Thyroid gland (tissue), 4 donors: ENCODE data around the gene SIK3.

Experiments
- CTCF ChIP-seq, 6 experiments: fragments of 200-600 bp in 3 of 6; fragments of 450-650 bp in 3 of 6; sonication (generic) in 3 of 6; IDR thresholded peaks; one replicate each; pipeline ENCODE4 v1.5.1; 2016 to 2019; ENCODE audit warnings: antibody characterized with exemption in 6 of 6, mild to moderate bottlenecking in 2 of 6, inconsistent platforms in 1 of 6, moderate library complexity in 1 of 6
- POLR2A ChIP-seq, 2 donors: fragments of 450-650 bp; IDR thresholded peaks; one replicate each; pipeline ENCODE4 v1.6.1; 2017; ENCODE audit warnings: antibody characterized with exemption in 2 of 2, mild to moderate bottlenecking in 2 of 2, moderate library complexity in 1 of 2

GRCh38 chr11:116849060-116849459, 249.2 kb downstream of the SIK3 start:
- TF ChIP-seq CTCF (IDR thresholded peaks at IDR 0.05) (no peak), POLR2A (IDR thresholded peaks at IDR 0.05) (no peak)
